GM12878 (cell line): ENCODE data around the gene SLX4. TPM values are rescaled to one million over a fixed set of nuclear protein-coding genes. Genes with fewer than 3 reads are reported as not detected.

Source experiments
- ATF2 ChIP-seq: IDR thresholded peaks from 2 replicates; pipeline ENCODE4 v1.6.1; 2012; ENCODE audit warnings: low read length, inconsistent platforms
- BACH1 ChIP-seq: fragments of 450-650 bp; IDR thresholded peaks from 2 replicates; pipeline ENCODE4 v1.6.1; 2017; ENCODE audit warnings: mild to moderate bottlenecking, borderline replicate concordance
- BMI1 ChIP-seq: fragments of 450-650 bp; IDR thresholded peaks from 2 replicates; pipeline ENCODE4 v1.6.1; 2016; ENCODE audit warnings: mild to moderate bottlenecking, moderate library complexity, borderline replicate concordance
- CHD1 ChIP-seq: IDR thresholded peaks from 2 replicates; pipeline ENCODE4 v1.6.1; 2012; ENCODE audit warnings: low read depth, low read length, improper control_type of control experiment
- EGR1 ChIP-seq, 2 experiments: IDR thresholded peaks; 1 replicate in 1 of 2; 2 replicates in 1 of 2; pipeline ENCODE4 v1.6.1; 2011 to 2012; ENCODE audit warnings: low read depth in 2 of 2, low read length in 2 of 2, borderline replicate concordance in 1 of 2, mild to moderate bottlenecking in 1 of 2, moderate library complexity in 1 of 2
- ESRRA ChIP-seq: IDR thresholded peaks from 2 replicates; pipeline ENCODE4 v1.6.1; 2012; ENCODE audit warnings: mild to moderate bottlenecking, low read length, improper control_type of control experiment
- ETV6 ChIP-seq, 2 experiments: fragments of 450-650 bp in 1 of 2; IDR thresholded peaks in 1 of 2; conservative IDR thresholded peaks in 1 of 2; 2 replicates each; pipeline ENCODE4 v1.6.1; 2014; ENCODE audit warnings: antibody characterized with exemption in 1 of 2, borderline replicate concordance in 1 of 2, low read depth in 1 of 2, mild to moderate bottlenecking in 1 of 2, moderate library complexity in 1 of 2
- HDGF ChIP-seq: fragments of 450-650 bp; IDR thresholded peaks from 2 replicates; pipeline ENCODE4 v1.6.1; 2016; ENCODE audit warnings: antibody characterized with exemption
- KDM1A ChIP-seq: fragments of 200-600 bp; sonication (generic); IDR thresholded peaks from 2 replicates; pipeline ENCODE4 v1.6.1; 2016; ENCODE audit warnings: borderline replicate concordance
- PAX8 ChIP-seq: fragments of 450-650 bp; IDR thresholded peaks from 2 replicates; pipeline ENCODE4 v1.6.1; 2017; ENCODE audit warnings: mild to moderate bottlenecking, moderate library complexity
- RBBP5 ChIP-seq: fragments of 200-600 bp; sonication (generic); conservative IDR thresholded peaks from 2 replicates; pipeline ENCODE4 v1.6.1; 2016
- RCOR1 ChIP-seq: conservative IDR thresholded peaks from 2 replicates; pipeline ENCODE4 v1.6.1; 2012; ENCODE audit warnings: low read depth, low read length, improper control_type of control experiment
- SMARCA5 ChIP-seq: fragments of 450-650 bp; IDR thresholded peaks from 2 replicates; pipeline ENCODE4 v1.6.1; 2017; ENCODE audit warnings: mild to moderate bottlenecking
- TCF3 ChIP-seq: IDR thresholded peaks from 2 replicates; pipeline ENCODE4 v1.6.1; 2012; ENCODE audit warnings: low read depth, mild to moderate bottlenecking, low read length, borderline replicate concordance; ENCODE audit not compliant: insufficient read depth
- YY1 ChIP-seq: IDR thresholded peaks from 2 replicates; pipeline ENCODE4 v1.6.1; 2011; ENCODE audit warnings: low read depth, mild to moderate bottlenecking, low read length
- ZNF24 ChIP-seq: fragments of 450-650 bp; IDR thresholded peaks from 2 replicates; pipeline ENCODE4 v1.6.1; 2017; ENCODE audit warnings: antibody characterized with exemption, mild to moderate bottlenecking
- ZNF274 ChIP-seq: IDR thresholded peaks from one replicate; pipeline ENCODE4 v1.8.0; 2011; ENCODE audit not compliant: insufficient read length, insufficient read depth
- ZNF687 ChIP-seq: fragments of 450-650 bp; IDR thresholded peaks from 2 replicates; pipeline ENCODE4 v1.6.1; 2017; ENCODE audit warnings: mild to moderate bottlenecking, moderate library complexity
- ZSCAN29 ChIP-seq: fragments of 450-650 bp; IDR thresholded peaks from 2 replicates; pipeline ENCODE4 v1.6.1; 2017; ENCODE audit warnings: mild to moderate bottlenecking, moderate library complexity
- polyA plus RNA-seq, 11 experiments: library from polyadenylated mRNA; depleted of rRNA in 4 of 11; unstranded in 6 of 11; stranded (reverse) in 5 of 11; fragments of >200 nt; fragmentation: Nextera tagmentation in 4 of 11; fragmentation: Illumina TruSeq in 1 of 11; extraction: Ambion mirVana in 4 of 11; extraction: Trizol in 1 of 11; gene quantifications; 1 replicate in 1 of 11; 2 replicates in 10 of 11; pipeline versions ENCODE4 v1.2.1 to v1.2.3, GENCODE V29; 2011 to 2016; ENCODE audit warnings: inconsistent platforms in 2 of 11, missing spikeins in 2 of 11, low read depth in 1 of 11
- total RNA-seq, 4 experiments: library from RNA; depleted of rRNA in 3 of 4; stranded (reverse); fragments of >200 nt in 3 of 4; fragmentation: Illumina TruSeq in 1 of 4; extraction: Trizol in 1 of 4; gene quantifications; 2 replicates each; pipeline versions ENCODE4 v1.2.1 to v1.2.3, GENCODE V29; 2013 to 2021
- TF ChIP-seq, protein P1 (sequence below), 3 experiments: IDR thresholded peaks in 2 of 3; conservative IDR thresholded peaks in 1 of 3; 2 replicates each; pipeline ENCODE4 v1.5.1; 2011; ENCODE audit warnings: low read depth in 3 of 3, low read length in 3 of 3, mild to moderate bottlenecking in 3 of 3, control low read depth in 2 of 3, moderate library complexity in 2 of 3, inconsistent platforms in 1 of 3, mixed read lengths in 1 of 3; ENCODE audit not compliant: control insufficient read depth in 2 of 3, insufficient read depth in 1 of 3; ENCODE audit errors: extremely low read depth in 1 of 3
- TF ChIP-seq, protein P2 (sequence below): fragments of 150-350 bp; IDR thresholded peaks from 2 replicates; pipeline ENCODE4 v1.6.1; 2014; ENCODE audit warnings: mild to moderate bottlenecking, low read depth, low read length

Gene SLX4
- total and polyA plus RNA-seq, 10 of the 15 experiments (the other 5 are each of a cell fraction or from before 2014, with no cell fraction given) = 0.18 to 12.3 (median 4.8) TPM

DNA sequence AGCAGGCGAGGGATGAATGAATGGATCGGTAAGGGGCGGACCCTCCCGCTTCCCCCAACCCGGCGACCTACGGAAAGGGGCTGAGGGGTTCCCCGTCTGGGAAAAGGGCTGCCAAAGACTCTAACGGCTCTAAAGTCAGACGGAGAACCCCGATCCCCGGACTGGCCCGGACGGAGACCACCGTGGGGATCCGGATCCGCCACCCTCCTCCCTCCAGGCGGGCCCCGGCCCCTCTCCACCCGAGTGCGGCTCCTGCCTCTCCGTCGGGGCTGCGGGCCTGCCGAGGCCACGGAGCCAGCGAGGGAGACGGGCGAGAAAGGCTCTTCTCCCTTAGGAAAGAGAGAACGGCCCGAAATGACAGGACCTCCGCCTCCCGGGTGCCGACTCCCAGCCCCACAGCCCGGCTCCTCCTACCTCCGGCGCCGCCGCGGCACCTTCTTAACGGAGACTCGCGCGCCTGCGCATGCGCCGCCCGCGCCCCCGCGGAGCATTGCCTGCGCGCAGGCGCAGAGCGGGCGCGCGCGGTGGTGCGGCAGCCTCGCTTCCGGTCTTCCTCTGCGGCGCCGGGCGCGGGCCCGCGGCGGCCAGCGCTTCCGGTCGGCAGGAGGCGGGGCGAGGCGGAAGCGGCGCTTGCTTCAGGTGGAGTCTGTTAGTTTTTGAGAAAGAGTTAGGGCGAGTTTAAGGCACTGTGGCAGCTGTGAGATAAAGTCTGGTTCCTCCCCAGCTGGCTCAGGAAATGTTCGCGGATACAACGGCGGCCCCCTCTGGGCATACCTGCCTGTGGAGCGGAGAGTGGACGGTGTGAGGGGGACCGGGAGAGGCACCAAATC lies at the start of gene SLX4 (continued):
- no peak for TF ChIP-seq TCF3
- no peak for TF ChIP-seq ATF2
- peak; percentile 75 for TF ChIP-seq SMARCA5
- no peak for TF ChIP-seq KDM1A
- no peak for TF ChIP-seq HDGF
- no peak for TF ChIP-seq ESRRA
- TF ChIP-seq ZNF24 = no peak
- TF ChIP-seq PAX8 = no peak
- TF ChIP-seq, protein P1, sequence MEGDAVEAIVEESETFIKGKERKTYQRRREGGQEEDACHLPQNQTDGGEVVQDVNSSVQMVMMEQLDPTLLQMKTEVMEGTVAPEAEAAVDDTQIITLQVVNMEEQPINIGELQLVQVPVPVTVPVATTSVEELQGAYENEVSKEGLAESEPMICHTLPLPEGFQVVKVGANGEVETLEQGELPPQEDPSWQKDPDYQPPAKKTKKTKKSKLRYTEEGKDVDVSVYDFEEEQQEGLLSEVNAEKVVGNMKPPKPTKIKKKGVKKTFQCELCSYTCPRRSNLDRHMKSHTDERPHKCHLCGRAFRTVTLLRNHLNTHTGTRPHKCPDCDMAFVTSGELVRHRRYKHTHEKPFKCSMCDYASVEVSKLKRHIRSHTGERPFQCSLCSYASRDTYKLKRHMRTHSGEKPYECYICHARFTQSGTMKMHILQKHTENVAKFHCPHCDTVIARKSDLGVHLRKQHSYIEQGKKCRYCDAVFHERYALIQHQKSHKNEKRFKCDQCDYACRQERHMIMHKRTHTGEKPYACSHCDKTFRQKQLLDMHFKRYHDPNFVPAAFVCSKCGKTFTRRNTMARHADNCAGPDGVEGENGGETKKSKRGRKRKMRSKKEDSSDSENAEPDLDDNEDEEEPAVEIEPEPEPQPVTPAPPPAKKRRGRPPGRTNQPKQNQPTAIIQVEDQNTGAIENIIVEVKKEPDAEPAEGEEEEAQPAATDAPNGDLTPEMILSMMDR (IDR thresholded peaks at IDR 0.05 in 2 of 3, conservative IDR thresholded peaks at IDR 0.05 in 1 of 3; ENCODE audit: control insufficient read depth in 2 of 3, extremely low read depth in 1 of 3, insufficient read depth in 1 of 3, low read depth in 3 of 3, low read length in 3 of 3) = 0 out of 6 replicates have a peak, but pooled peaks of 1 of the 3 experiments have one; percentile 2
- TF ChIP-seq YY1 = peak; percentile 22; the same call in 1 of the 2 replicates
- TF ChIP-seq, protein P2, sequence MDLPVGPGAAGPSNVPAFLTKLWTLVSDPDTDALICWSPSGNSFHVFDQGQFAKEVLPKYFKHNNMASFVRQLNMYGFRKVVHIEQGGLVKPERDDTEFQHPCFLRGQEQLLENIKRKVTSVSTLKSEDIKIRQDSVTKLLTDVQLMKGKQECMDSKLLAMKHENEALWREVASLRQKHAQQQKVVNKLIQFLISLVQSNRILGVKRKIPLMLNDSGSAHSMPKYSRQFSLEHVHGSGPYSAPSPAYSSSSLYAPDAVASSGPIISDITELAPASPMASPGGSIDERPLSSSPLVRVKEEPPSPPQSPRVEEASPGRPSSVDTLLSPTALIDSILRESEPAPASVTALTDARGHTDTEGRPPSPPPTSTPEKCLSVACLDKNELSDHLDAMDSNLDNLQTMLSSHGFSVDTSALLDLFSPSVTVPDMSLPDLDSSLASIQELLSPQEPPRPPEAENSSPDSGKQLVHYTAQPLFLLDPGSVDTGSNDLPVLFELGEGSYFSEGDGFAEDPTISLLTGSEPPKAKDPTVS = no peak
- TF ChIP-seq ETV6 (conservative IDR thresholded peaks at IDR 0.05 in 1 of 2, IDR thresholded peaks at IDR 0.05 in 1 of 2; ENCODE audit: borderline replicate concordance in 1 of 2, low read depth in 1 of 2) = peak in 1 of 2 experiments; percentile 47; a peak in 1 of 4 replicates
- TF ChIP-seq BMI1 = no peak
- no peak for TF ChIP-seq CHD1
- peak in 1 of 2 experiments; percentile 96; a peak in 2 of 3 replicates for TF ChIP-seq EGR1 (IDR thresholded peaks at IDR 0.05; ENCODE audit: borderline replicate concordance in 1 of 2, low read depth in 2 of 2, low read length in 2 of 2)
- TF ChIP-seq BACH1 = 0 out of 2 replicates have a peak, but pooled peaks have one; percentile 58
- TF ChIP-seq RBBP5 = no peak
- TF ChIP-seq ZSCAN29 = no peak
- TF ChIP-seq ZNF687 = peak; percentile 82
- TF ChIP-seq ZNF274 = no peak
- 0 out of 2 replicates have a peak, but pooled peaks have one; percentile 4 for TF ChIP-seq RCOR1
